GM23248 (cell line): Measurements from ENCODE around the gene BFSP1. TPM values are rescaled to one million over a fixed set of nuclear protein-coding genes. Genes with fewer than 3 reads are reported as not detected.
A peak's percentile ranks its signal among the peaks of the same experiment; 100 is the strongest.

Experiments
- DNase-seq: peaks from one replicate; pipeline ENCODE4 v3.0.0-alpha.2; 2015
- H2AFZ ChIP-seq: fragments of 200-600 bp; sonication (generic); 2 replicates; pipeline ENCODE4 v1.6.1; 2016; ENCODE audit warnings: antibody characterized with exemption
- H3F3A ChIP-seq: fragments of 200-600 bp; sonication (generic); 2 replicates; pipeline ENCODE4 v1.6.1; 2016; ENCODE audit warnings: mild to moderate bottlenecking, antibody characterized with exemption, mixed run types; ENCODE audit not compliant: insufficient read depth
- H3K27ac ChIP-seq: fragments of 200-600 bp; sonication (generic); 2 replicates; pipeline ENCODE4 v1.5.1; 2016; ENCODE audit warnings: mild to moderate bottlenecking
- H3K27me3 ChIP-seq: fragments of 200-600 bp; sonication (generic); replicated peaks from 2 replicates; pipeline ENCODE4 v1.6.1; 2016; ENCODE audit warnings: mild to moderate bottlenecking; ENCODE audit not compliant: insufficient read depth
- H3K36me3 ChIP-seq: fragments of 200-600 bp; sonication (generic); 2 replicates; pipeline ENCODE4 v1.6.1; 2016; ENCODE audit warnings: low read depth, mild to moderate bottlenecking
- H3K4me1 ChIP-seq: fragments of 200-600 bp; sonication (generic); 2 replicates; pipeline ENCODE4 v1.6.1; 2016; ENCODE audit warnings: mild to moderate bottlenecking; ENCODE audit not compliant: insufficient read depth
- H3K4me2 ChIP-seq: fragments of 200-600 bp; sonication (generic); one replicate; pipeline ENCODE4 v1.6.1; 2016; ENCODE audit warnings: mild to moderate bottlenecking; ENCODE audit not compliant: unreplicated experiment
- H3K4me3 ChIP-seq: fragments of 200-600 bp; sonication (generic); 2 replicates; pipeline ENCODE4 v1.5.1; 2016; ENCODE audit warnings: mild to moderate bottlenecking
- H3K79me2 ChIP-seq: fragments of 200-600 bp; sonication (generic); 2 replicates; pipeline ENCODE4 v1.6.1; 2016; ENCODE audit warnings: mild to moderate bottlenecking; ENCODE audit not compliant: insufficient read depth
- H3K9ac ChIP-seq: fragments of 200-600 bp; sonication (generic); 2 replicates; pipeline ENCODE4 v1.6.1; 2016; ENCODE audit warnings: mild to moderate bottlenecking
- H3K9me2 ChIP-seq: fragments of 200-600 bp; sonication (generic); 2 replicates; pipeline ENCODE4 v1.6.1; 2016; ENCODE audit warnings: mixed run types, mild to moderate bottlenecking, moderate library complexity; ENCODE audit not compliant: insufficient read depth
- H3K9me3 ChIP-seq: fragments of 200-600 bp; sonication (generic); one replicate; pipeline ENCODE4 v1.6.1; 2017; ENCODE audit warnings: low read depth
- H4K20me1 ChIP-seq: fragments of 200-600 bp; sonication (generic); 2 replicates; pipeline ENCODE4 v1.6.0; 2016; ENCODE audit not compliant: insufficient read depth
- EZH2 ChIP-seq: fragments of 200-600 bp; sonication (generic); IDR thresholded peaks from 2 replicates; pipeline ENCODE4 v1.6.1; 2018; ENCODE audit warnings: antibody characterized with exemption, mild to moderate bottlenecking; ENCODE audit not compliant: insufficient read depth, poor library complexity, severe bottlenecking
- EZH2phosphoT487 ChIP-seq: fragments of 200-600 bp; sonication (generic); IDR thresholded peaks from 2 replicates; pipeline ENCODE4 v1.6.1; 2018; ENCODE audit warnings: antibody characterized with exemption, moderate library complexity, mild to moderate bottlenecking, low read depth; ENCODE audit not compliant: insufficient read depth
- WGBS, 2 experiments: methylation state at CpG; one replicate each; pipeline ENCODE4 v1.1.6; 2015 to 2017; ENCODE audit warnings: low lambda C conversion rate in 2 of 2, low coverage in 1 of 2; ENCODE audit errors: missing lambda C conversion rate in 2 of 2; 5-methylcytosine and 5-hydroxymethylcytosine counted together
- in situ Hi-C: fragments of 300-500 bp; cut with MboI; formaldehyde crosslinking; loops from 2 replicates; pipeline ENCODE4 v1.15.0; 2020
- polyA plus RNA-seq: library from polyadenylated mRNA; unstranded; fragments of >200 nt; fragmentation: Nextera tagmentation; extraction: Ambion mirVana; gene quantifications from 2 replicates; pipeline ENCODE4 v1.2.1, GENCODE V29; 2016
- total RNA-seq: library from RNA; depleted of rRNA; stranded (reverse); fragments of >200 nt; shearing (Covaris generic); gene quantifications from 2 replicates; pipeline ENCODE4 v1.2.3, GENCODE V29; 2014

Gene BFSP1
- total and polyA plus RNA-seq, 2 experiments from 2014 or later, result 0.28 to 0.32 TPM

DNA sequence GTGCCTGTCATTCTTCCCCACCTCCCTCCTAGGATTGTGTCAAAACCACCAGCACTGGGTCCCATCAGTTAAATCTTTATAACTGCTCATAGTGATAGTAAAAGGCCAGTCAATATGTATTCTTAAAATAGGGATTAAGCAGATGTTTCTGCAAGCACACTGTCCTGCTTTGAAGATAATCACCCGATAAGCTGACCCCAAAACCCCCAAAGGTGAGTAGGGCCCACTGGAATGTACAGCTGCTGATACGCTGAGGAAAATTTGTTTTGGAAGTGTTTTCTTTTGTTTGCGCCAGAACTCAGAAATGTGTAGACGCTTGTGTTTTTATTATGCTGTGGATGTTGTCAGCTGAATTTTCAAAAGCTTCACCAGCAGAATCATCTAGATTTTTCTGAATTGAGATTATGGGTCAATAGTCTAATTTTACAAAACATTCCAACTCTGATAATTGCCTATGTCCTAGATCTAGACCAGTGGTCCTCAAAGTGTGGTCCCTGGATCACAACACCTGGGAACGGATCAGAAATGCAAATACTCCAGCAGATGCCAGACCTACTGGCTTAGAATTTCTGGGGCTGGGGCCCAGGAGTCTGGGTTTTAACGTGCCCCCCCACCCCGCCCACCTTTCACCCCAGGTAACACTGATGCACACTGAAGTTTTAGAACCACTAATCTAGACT lies 11.4 kb downstream of the BFSP1 start:
- Histone ChIP-seq H3K27me3 (no peaks in the 10 kb centered on the region; the same call in 1 of the 2 replicates), H4K20me1 (no peaks in the 10 kb centered on the region), H3K4me1 (no peaks in the 10 kb centered on the region), H2AFZ (no peak overlapping the region), H3K9ac (no peak overlapping the region), H3K27ac (no peak overlapping the region), H3K9me2 (no peaks in the 10 kb centered on the region), H3K4me2 (no peak overlapping the region), H3K79me2 (no peaks in the 10 kb centered on the region), H3K4me3 (no peak overlapping the region), H3K9me3 (no peaks in the 10 kb centered on the region), H3F3A (no peaks in the 10 kb centered on the region), H3K36me3 (no peaks in the 10 kb centered on the region)
- TF ChIP-seq EZH2phosphoT487 (no peak), EZH2 (no peak)
- WGBS, 2 experiments, result 73 to 78% methylated on average over 7 of the region's 7 CpGs
- DNase-seq, result no peak
- in situ Hi-C loops, result loop anchor here (25.0 kb wide), 1 partner anchor 768 kb away; the partner anchor contains the start of gene ZNF133

DNA sequence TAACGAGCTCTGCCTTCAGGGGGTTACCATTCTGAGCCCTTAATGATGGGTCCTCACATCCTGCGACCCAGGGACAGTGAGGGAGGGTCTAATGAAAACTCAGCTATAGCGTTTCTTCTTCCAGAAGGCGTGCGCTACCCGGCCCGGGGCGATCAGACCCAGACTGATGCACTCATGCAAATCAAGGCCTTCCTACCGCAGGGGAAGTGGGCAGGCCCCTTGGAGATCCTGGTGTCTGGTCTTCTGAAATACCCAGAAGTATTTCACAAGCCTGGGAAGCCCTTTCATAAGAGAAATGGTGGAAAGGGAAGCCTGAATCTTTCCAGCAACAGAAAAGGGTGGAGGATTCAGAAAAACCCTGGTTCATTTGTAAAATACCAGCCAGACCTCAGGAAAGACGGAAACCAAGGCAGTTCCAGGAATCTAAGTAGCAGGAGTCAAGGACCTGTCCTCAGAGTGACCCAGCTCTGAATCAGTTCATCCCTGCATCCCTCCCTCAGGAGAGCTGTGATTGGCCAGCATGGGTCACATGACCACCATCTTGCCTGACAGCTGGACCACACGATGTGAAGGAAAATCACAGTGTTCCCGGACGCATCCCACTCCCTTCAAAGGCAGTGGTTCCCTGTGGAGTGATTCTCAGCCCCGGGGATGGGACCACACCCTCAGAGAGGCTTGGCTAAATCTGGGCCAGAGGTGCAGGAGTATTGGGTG lies 12.7 kb downstream of the BFSP1 start:
- H3K27ac ChIP-seq, result no peak overlapping the region
- H3K9ac ChIP-seq, result no peak overlapping the region
- DNase-seq, result peak; percentile 12
- no peaks in the 10 kb centered on the region for H3K36me3 ChIP-seq
- H4K20me1 ChIP-seq, result no peaks in the 10 kb centered on the region
- no peaks in the 10 kb centered on the region for H3K4me1 ChIP-seq
- TF ChIP-seq EZH2, result no peak
- no peak for TF ChIP-seq EZH2phosphoT487
- no peaks in the 10 kb centered on the region; the same call in 1 of the 2 replicates for H3K27me3 ChIP-seq
- H2AFZ ChIP-seq, result no peak overlapping the region
- no peak overlapping the region for H3K4me2 ChIP-seq
- no peaks in the 10 kb centered on the region for H3K79me2 ChIP-seq
- H3K9me3 ChIP-seq, result no peaks in the 10 kb centered on the region
- in situ Hi-C loops, result loop anchor here (25.0 kb wide), 1 partner anchor 769 kb away; the partner anchor contains the start of gene ZNF133
- WGBS, 2 experiments, result 77 to 78% methylated on average over 14 of the region's 14 CpGs
- H3F3A ChIP-seq, result no peaks in the 10 kb centered on the region
- H3K4me3 ChIP-seq, result no peak overlapping the region
- H3K9me2 ChIP-seq, result no peaks in the 10 kb centered on the region

DNA sequence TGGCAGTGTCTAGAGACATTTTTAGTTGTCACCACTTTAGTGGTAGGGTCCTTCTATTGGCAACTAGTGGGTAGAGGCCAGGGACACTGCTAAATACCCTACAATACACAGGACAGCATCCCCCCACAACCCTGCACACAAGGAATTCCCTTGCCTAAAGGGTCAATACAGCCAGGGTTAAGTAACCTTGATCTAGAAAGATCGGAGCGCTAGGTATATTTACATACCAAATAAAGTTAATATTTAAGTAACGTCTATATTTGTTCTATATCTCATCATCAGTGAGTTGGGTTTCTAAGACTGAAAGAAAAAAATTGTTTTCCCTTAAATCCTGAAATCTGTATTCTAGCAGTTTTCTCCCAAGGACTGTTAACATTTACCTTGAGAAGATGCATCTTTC lies 16.1 kb downstream of the BFSP1 start:
- no peak overlapping the region for H3K4me3 ChIP-seq
- in situ Hi-C loops, result loop anchor here (25.0 kb wide), 1 partner anchor 772 kb away; the partner anchor contains the start of gene ZNF133
- H3K4me1 ChIP-seq, result no peaks in the 10 kb centered on the region
- H3K27ac ChIP-seq, result no peak overlapping the region
- H2AFZ ChIP-seq, result no peak overlapping the region
- no peak overlapping the region for H3K9ac ChIP-seq
- H3K36me3 ChIP-seq, result no peaks in the 10 kb centered on the region
- no peaks in the 10 kb centered on the region for H3K79me2 ChIP-seq
- H3K27me3 ChIP-seq, result no peaks in the 10 kb centered on the region; the same call in 1 of the 2 replicates
- H3K9me2 ChIP-seq, result no peaks in the 10 kb centered on the region
- no peaks in the 10 kb centered on the region for H3K9me3 ChIP-seq
- DNase-seq, result no peak
- WGBS, 2 experiments, result 87 to 90% methylated on average over 3 of the region's 3 CpGs
- H3F3A ChIP-seq, result no peaks in the 10 kb centered on the region
- TF ChIP-seq EZH2, result no peak
- TF ChIP-seq EZH2phosphoT487, result no peak
- no peak overlapping the region for H3K4me2 ChIP-seq
- no peaks in the 10 kb centered on the region for H4K20me1 ChIP-seq

DNA sequence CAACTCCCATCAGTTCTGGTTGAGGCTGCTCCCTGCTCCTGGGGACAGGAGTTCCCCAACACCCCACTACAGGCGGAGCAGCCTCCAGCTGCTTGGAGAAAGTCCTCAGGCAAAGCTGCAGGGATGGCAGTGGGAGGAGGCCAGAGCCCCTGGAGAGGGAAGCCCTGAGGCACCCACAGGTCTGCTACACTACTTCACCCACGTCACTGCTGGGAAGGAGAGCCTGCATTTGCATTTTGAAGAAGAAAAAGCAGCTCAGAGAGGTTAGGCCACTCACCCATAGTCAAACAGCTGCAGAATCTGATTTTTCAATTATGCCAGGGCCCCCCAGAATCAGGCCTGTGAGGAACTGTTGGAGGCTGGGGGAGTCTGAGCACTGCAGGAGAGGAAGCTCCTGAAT lies 17.2 kb downstream of the BFSP1 start:
- H3K36me3 ChIP-seq, result no peaks in the 10 kb centered on the region
- no peak overlapping the region for H3K4me3 ChIP-seq
- H3K27ac ChIP-seq, result no peak overlapping the region
- H3K9ac ChIP-seq, result no peak overlapping the region
- no peak overlapping the region for H2AFZ ChIP-seq
- DNase-seq, result no peak
- no peaks in the 10 kb centered on the region for H3K4me1 ChIP-seq
- H3K79me2 ChIP-seq, result no peaks in the 10 kb centered on the region
- H3K27me3 ChIP-seq, result no peaks in the 10 kb centered on the region; the same call in 1 of the 2 replicates
- TF ChIP-seq EZH2, result no peak
- TF ChIP-seq EZH2phosphoT487, result no peak
- no peaks in the 10 kb centered on the region for H3F3A ChIP-seq
- H4K20me1 ChIP-seq, result no peaks in the 10 kb centered on the region
- WGBS, 2 experiments, result 61 to 69% methylated on average over 2 of the region's 2 CpGs
- in situ Hi-C loops, result loop anchor here (25.0 kb wide), 1 partner anchor 773 kb away; the partner anchor contains the start of gene ZNF133
- no peaks in the 10 kb centered on the region for H3K9me3 ChIP-seq
- no peaks in the 10 kb centered on the region for H3K9me2 ChIP-seq
- H3K4me2 ChIP-seq, result no peak overlapping the region
